Rectal smooth muscle tissue (tissue), 1 donor: Measurements from ENCODE around the gene APOL3.
"Not testable (repeated sequence)": the region's sequence is repeated elsewhere in the genome, so short reads cannot be mapped to it uniquely, and the experiment has no call there.

Experiments used
- H3K27ac ChIP-seq: one replicate; pipeline ENCODE4 v1.7.0; 2013; ENCODE audit warnings: low read depth, low read length, inconsistent platforms
- H3K27me3 ChIP-seq: one replicate; pipeline ENCODE4 v1.7.0; 2013; ENCODE audit warnings: low read length; ENCODE audit not compliant: control insufficient read depth, insufficient read depth
- H3K36me3 ChIP-seq: one replicate; pipeline ENCODE4 v1.7.0; 2013; ENCODE audit warnings: low read length; ENCODE audit not compliant: control insufficient read depth, insufficient read depth
- H3K4me1 ChIP-seq: one replicate; pipeline ENCODE4 v1.7.0; 2013; ENCODE audit warnings: low read length; ENCODE audit not compliant: control insufficient read depth, insufficient read depth
- H3K4me3 ChIP-seq: one replicate; pipeline ENCODE4 v1.7.0; 2013; ENCODE audit warnings: low read length
- H3K9ac ChIP-seq: one replicate; pipeline ENCODE4 v1.7.0; 2013; ENCODE audit warnings: low read length

The APOL3 gene

DNA sequence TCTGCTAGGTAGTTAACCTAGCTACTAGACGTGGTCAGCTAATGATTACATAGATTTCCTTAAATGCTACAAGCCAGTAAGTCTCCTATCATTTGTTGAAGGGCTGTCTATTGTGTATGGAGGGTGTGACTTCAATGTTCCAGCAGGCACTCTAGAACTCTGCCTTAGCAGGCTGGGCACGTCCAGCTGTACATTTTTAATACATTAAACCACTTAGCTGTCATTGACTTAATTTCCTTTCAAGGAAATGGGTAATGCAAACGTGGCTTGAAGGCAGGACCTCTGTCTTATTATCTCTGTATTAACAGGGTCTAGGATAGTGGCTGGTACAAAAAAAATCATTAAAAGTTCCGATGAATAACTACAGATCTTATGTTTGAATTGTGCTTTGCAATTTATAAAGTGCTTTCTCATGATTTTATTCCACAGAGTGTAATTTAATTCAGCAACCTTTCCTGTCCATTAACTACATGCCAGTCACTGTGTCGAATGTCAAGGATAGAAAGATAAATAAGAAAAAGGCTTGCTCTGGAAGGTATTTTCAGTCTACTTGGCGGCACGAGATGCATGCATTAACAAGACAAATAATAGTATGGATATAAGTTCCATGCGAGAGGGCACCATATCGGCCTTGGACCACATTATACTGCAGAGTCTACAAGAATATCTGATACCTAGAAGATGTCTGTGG is 60.3 kb downstream of the APOL3 start:
- Histone ChIP-seq H3K27me3 (no peaks in the 10 kb centered on the region), H3K4me1 (no peaks in the 10 kb centered on the region), H3K27ac (no peak overlapping the region), H3K4me3 (no peak overlapping the region), H3K9ac (no peak overlapping the region), H3K36me3 (no peaks in the 10 kb centered on the region)

DNA sequence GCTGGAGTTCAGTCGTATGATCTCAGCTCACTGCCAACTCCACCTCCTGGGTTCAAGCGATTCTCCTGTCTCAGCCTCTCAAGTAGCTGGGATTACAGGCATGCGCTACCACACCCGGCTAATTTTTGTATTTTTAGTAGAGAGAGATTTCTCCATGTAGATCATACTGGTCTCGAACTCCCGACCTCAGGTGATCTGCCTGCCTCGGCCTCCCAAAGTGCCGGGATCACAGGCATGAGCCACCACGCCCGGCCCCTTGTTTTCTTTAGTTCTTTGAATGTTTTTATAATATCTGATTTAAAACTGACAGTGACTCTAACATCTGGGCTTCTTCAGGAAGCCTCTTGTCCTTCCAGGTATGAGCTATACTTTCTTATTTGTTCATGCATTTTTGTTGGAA is 61.0 kb downstream of the APOL3 start:
- not testable (repeated sequence) for H3K4me1 ChIP-seq, H3K4me3 ChIP-seq, H3K36me3 ChIP-seq, H3K9ac ChIP-seq, H3K27ac ChIP-seq, H3K27me3 ChIP-seq

DNA sequence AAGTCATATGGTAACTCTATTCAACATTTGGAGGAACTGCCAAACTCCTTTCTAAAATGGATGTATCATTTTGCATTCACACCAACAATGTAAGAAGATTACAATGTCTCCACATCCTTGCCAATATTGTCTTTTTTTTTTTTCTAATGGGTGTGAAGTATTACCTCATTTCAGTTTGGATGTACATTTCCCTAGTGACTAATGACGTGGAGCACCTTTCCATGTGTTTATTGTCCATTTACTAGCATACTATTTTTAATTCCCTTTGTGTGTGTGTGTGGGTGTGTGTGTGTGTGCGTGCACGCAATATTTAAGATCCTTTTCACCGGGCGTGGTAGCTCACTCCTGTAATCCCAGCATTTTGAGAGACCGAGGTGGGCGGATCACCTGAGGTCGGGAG is 62.7 kb downstream of the APOL3 start:
- Histone ChIP-seq H3K36me3 (no peaks in the 10 kb centered on the region), H3K27ac (no peak overlapping the region), H3K27me3 (no peaks in the 10 kb centered on the region), H3K4me1 (no peaks in the 10 kb centered on the region), H3K9ac (no peak overlapping the region), H3K4me3 (no peak overlapping the region)

DNA sequence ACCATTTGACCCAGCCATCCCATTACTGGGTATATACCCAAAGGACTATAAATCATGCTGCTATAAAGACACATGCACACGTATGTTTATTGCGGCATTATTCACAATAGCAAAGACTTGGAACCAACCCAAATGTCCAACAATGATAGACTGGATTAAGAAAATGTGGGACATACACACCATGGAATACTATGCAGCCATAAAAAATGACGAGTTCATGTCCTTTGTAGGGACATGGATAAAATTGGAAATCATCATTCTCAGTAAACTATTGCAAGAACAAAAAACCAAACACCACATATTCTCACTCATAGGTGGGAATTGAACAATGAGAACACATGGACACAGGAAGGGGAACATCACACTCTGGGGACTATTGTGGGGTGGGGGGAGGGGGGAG is 69.8 kb downstream of the APOL3 start:
- not testable (repeated sequence) for H3K36me3 ChIP-seq, H3K9ac ChIP-seq, H3K4me3 ChIP-seq, H3K27ac ChIP-seq, H3K27me3 ChIP-seq, H3K4me1 ChIP-seq
